Inflammatory macrophage treated with lipopolysaccharide for 4 hours (primary cell): ENCODE data around the gene TEK.
"Not testable (repeated sequence)": the region's sequence is repeated elsewhere in the genome, so short reads cannot be mapped to it uniquely, and the experiment has no call there.

Experiments
- DNase-seq: peaks from one replicate; pipeline ENCODE4 v3.0.0-alpha.2; 2020

The TEK gene

DNA sequence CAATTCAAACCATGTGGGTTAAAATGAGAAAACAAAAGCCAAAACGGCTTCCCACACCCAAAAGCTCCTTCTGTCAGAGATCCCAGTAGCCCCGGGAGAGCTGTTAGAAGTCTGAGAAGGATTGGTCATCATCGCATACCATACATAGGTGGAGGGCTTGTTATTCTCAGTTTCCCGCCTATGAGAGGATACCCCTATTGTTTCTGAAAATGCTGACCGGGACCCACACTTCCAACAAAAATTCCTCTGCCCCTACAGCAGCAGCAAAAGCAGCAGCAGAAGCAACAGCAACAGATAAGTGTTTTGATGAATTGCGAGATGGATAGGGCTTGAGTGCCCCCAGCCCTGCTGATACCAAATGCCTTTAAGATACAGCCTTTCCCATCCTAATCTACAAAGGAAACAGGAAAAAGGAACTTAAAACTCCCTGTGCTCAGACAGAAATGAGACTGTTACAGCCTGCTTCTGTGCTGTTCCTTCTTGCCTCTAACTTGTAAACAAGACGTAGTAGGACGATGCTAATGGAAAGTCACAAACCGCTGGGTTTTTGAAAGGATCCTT lies at the start of gene TEK:
TSS of gene TEK (plus strand) at position 245 of the 561 bp plus-strand sequence. CDS start 366 bp downstream, outside the sequence.
- no peak for DNase-seq

GRCh38 chr9:27059412-27059811 lies 49.6 kb upstream of the TEK start:
- DNase-seq = no peak

DNA sequence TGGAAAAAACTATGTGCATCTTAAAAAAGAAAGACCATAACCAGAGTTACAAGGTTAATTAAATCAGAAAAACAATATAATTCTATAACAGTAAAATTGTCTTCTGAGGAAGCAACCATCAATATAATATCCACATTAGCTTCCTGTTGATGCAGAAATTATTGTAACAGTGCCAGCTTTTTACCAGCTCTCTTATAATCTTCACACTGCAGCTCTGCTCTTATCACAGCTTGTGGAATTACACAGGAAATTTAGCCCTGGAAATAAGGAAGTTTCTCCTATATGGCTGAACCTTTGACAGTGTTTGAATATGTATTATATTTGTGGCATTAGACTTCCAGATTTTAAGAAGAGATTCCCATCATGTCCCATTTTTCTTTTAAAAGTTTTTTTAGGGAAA lies 49.1 kb upstream of the TEK start:
- no peak for DNase-seq

GRCh38 chr9:27065288-27065687 lies 43.7 kb upstream of the TEK start:
- no peak for DNase-seq

GRCh38 chr9:27073841-27074728 lies 34.9 kb upstream of the TEK start:
- peak; percentile 53 for DNase-seq

- no peak for DNase-seq
Observed at GRCh38 chr9:27078685-27079084, 30.3 kb upstream of the TEK start.

DNA sequence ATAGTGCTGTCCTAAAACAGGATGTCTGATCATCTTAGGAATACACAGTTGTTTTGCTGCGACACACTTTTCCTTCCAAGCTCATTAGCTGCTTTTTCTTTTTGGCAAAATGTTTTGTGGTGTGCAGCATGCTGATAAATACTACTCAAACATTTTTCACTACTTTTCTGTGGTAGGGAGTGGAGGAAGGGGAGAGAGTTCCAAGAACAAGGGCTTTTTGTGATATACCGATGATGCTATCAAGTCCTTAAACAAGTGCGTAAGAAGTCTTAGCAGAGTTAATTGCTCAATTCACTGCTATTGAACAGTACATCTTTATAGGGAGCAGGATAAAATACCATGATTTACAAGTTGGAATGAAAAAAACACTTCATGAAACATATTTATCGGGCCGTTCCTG lies 23.6 kb upstream of the TEK start:
- DNase-seq = no peak

DNA sequence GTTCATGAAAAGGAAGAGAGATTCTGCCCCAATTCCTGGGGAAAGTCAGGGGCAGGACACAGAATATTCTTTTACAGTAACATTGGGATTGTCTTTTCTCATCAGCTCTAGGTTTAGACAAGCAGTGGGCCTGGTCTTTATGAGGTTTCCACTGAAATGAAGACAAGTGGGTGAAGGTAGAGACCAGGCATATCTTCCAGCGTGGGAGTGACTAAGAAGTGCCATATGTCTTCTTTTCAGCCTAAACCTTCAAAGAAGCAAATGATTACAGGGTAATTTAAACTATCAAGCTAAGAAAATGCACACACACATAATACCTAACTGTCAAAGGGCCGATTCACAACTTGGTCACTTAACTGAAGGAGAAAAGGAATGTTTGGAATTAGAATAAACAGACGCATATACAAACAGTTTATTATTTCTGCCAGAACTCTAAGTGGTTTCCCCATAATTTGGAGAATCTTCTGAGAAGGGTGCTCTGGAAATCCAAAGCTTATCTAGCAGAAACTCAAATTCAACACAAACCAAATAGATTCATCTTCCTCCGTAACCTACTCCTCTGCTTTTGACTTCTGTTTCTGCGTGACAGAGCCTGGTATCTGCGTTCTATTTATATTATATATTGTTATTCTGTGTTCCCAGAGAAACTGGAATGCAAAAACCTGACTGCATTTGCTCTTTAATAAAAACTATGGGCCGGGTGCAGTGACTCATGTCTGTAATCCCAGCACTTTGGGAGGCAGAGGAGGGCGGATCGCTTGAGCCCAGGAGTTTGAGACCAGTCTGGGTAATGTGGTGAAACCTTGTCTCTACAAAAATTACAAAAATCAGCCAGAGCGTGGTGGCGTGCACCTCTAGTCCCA lies 22.0 kb upstream of the TEK start:
- DNase-seq = no peak

DNA sequence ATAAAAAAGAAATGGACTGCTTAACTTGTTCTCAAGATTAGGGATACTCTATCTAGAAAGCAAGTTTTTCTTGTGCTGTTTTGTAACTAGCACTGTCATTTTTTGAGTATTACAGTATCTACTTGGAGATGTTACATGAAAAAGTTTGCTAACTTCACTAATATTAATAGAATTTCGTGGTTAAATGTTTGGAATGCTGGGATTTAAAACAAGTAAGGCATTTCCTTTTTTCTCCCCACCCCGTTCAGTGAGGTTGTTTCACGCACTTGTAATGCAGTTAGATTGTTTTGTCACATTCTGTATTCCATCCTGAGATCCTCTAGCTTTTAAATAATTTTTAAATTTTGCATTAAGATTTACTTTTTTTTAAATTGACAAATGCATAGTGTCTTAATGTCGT lies 20.0 kb upstream of the TEK start:
- no peak for DNase-seq

GRCh38 chr9:27089706-27090105 lies 19.3 kb upstream of the TEK start:
- DNase-seq = no peak

DNA sequence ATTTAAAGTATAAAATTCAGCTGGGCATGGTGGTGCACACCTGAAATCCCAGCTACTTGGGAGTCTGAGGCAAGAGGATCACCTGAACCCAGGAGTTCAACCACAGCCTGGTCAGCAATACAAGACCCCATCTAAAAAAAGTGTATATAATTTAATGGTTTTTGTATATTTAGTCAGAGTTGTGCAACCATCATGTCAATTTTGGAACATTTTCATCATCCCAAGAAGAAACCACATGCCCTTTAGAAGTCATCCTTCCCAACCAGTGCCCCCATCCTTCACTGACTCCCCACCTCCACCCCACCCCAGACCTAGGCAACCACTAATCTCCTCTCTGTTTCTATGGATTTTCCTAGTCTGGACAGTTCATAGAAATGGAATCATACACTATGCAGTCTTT lies 18.8 kb upstream of the TEK start:
- DNase-seq = no peak

DNA sequence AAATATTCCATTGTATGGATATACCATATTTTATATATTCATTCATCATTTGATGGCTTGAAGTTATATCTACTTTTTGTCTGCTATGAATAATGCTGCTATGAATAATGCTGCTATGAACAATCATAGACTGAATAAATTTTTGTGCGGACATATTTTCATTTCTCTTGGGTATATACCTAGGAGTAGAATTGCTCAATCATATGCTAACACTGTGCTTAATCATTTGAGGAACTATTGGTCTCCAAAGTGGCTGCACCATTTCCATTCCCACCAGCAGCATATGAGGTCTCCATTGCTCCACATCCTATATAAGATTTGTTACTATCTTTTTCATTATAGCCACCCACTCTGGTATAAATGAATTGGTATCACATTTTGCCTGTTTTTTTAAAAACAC lies 18.3 kb upstream of the TEK start:
- DNase-seq = no peak

DNA sequence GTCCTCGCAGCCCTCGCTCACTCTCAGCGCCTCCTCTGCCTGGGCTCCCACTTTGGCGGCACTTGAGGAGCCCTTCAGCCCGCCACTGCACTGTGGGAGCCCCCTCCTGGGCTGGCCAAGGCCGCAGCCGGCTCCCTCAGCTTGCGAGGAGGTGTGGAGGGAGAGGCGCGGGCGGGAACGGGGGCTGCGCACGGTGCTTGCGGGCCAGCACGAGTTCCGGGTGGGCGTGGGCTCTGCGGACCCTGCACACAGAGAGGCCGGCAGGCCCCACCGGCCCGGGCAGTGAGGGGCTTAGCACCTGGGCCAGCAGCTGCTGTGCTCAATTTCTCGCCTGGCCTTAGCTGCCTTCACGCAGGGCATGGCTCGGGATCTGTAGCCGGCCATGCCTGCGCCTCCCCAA lies 16.5 kb upstream of the TEK start:
- DNase-seq = not testable (repeated sequence)

DNA sequence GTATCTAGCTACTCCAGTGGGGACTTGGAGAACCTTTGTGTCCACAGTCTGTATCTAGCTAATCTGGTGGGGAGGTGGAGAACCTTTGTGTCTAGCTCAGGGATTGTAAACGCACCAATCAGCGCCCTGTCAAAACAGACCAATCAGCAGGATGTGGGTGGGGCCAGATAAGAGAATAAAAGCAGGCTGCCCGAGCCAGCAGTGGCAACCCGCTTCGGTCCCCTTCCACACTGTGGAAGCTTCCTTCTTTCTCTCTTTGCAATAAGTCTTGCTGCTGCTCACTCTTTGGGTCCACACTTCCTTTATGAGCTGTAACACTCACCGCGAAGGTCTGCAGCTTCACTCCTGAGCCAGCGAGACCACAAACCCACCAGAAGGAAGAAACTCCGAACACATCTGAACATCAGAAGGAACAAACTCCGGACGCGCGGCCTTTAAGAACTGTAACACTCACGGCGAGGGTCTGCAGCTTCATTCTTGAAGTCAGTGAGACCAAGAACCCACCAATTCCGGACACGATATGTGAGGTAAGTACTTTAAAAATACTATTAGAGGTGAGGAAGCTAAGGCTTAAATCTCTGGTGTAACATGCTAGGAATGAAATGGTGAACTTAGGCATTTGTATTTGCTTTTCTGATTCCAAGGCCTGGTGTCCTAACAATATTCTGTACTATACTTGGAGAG lies 15.5 kb upstream of the TEK start:
- DNase-seq = not testable (repeated sequence)

GRCh38 chr9:27094640-27095298 lies 14.3 kb upstream of the TEK start:
- DNase-seq = no peak

GRCh38 chr9:27107241-27107640 lies 1.8 kb upstream of the TEK start:
- DNase-seq = no peak

DNA sequence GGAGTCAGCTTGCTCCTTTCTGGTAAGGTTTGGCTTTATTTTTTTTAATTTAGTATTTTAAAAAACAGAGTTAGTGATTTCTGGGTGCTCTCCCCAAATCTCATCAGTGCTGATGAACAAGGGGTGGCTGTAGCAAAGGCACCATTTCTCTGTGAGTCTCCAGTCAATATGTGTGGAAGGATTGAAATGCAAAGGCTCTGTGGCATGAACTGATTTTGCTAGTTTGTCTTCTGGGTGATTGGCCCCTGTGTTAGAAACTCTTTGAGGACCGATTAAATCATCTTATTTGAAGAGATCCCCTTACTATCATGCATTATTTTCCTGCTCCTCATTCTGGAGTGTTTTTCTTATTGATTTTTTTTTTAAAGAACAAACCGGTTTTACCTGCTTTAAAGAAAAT lies 596 bp downstream of the TEK start:
- no peak for DNase-seq

- DNase-seq = no peak
Observed at GRCh38 chr9:27110181-27110580, 1.2 kb downstream of the TEK start.

GRCh38 chr9:27112235-27112634 lies 3.2 kb downstream of the TEK start:
- DNase-seq = no peak

- no peak for DNase-seq
Observed at GRCh38 chr9:27117489-27118135, 8.6 kb downstream of the TEK start.

DNA sequence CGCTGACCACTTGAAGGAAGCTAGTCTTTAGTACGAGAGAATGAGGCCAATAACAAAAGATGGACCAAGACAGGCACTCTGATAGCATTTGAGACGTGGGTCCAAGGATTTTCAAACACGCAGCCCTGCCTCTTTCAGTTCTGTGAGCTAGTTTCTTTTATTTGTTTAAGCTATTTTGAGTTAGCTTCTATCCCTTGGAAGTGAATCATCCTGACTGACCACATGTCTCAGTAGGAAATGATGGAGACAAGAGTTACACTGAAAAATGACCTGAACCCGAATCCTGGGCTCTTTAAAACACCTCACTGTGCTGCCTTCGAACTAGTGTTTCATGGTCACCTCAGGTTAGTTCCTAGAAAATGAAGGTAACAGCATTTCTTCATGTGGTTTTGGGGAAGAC lies 9.9 kb downstream of the TEK start:
- DNase-seq = no peak

GRCh38 chr9:27124151-27124550 lies 15.1 kb downstream of the TEK start:
- no peak for DNase-seq
